Activated CD4-positive, alpha-beta T cell treated with anti-CD3 and anti-CD28 coated beads for 36 hours (primary cell): ENCODE measurements around the gene FADS2. TPM values are rescaled to one million over a fixed set of nuclear protein-coding genes. Genes with fewer than 3 reads are reported as not detected.

ENCODE experiments used
- ATAC-seq: fragments of 200-7000 bp; cut with Tn5 transposase; one replicate; pipeline ENCODE4 v1.10.0; 2021; ENCODE audit warnings: mild to moderate bottlenecking, moderate library complexity
- CTCF ChIA-PET: fragments of 350-600 bp; sonication (Branson Sonifier 250); formaldehyde crosslinking; loops from one replicate; lab custom pipeline; 2021; ENCODE audit warnings: antibody characterized with exemption; lab: Charles Lee
- POLR2A ChIA-PET: fragments of 350-600 bp; sonication (Branson Sonifier 250); formaldehyde crosslinking; loops from one replicate; lab custom pipeline; 2021; ENCODE audit warnings: antibody characterized with exemption, inconsistent platforms; lab: Charles Lee
- DNase-seq: peaks from one replicate; pipeline ENCODE4 v3.0.0-alpha.2; 2020
- H3K27ac Mint-ChIP-seq: one replicate; pipeline ENCODE4 v1.8.0; 2021; ENCODE audit warnings: mixed read lengths
- H3K27me3 Mint-ChIP-seq: one replicate; pipeline ENCODE4 v1.8.0; 2021; ENCODE audit warnings: mixed read lengths
- H3K36me3 Mint-ChIP-seq: one replicate; pipeline ENCODE4 v1.8.0; 2021; ENCODE audit warnings: low read depth, mixed read lengths
- H3K4me1 Mint-ChIP-seq: one replicate; pipeline ENCODE4 v1.8.0; 2021; ENCODE audit warnings: mixed read lengths
- H3K4me3 Mint-ChIP-seq: one replicate; pipeline ENCODE4 v1.8.0; 2021; ENCODE audit warnings: mild to moderate bottlenecking, moderate library complexity, mixed read lengths
- H3K9me3 Mint-ChIP-seq: one replicate; pipeline ENCODE4 v1.8.0; 2021; ENCODE audit warnings: low read depth, mixed read lengths
- intact Hi-C, 2 experiments: fragments of 100-400 bp; cut with DNase I in 1 of 2; cut with micrococcal nuclease in 1 of 2; formaldehyde crosslinking; loops; one replicate each; pipeline versions ENCODE4 v1.14.2 to v1.15.1; 2022 to 2024; cut with DNase I, micrococcal nuclease
- total RNA-seq, 2 experiments: library from RNA; stranded (reverse); gene quantifications; one replicate each; pipeline ENCODE4 v1.2.3, GENCODE V29; 2021

Gene FADS2
- total RNA-seq, 2 experiments from 2014 or later = 51.0 to 58.4 TPM

- ChIA-PET POLR2A (no interaction called here), CTCF (interaction anchor here (0.6 to 2.5 kb wide), 4 partner anchors 10 to 589 kb away, joined by 3 to 9 read pairs (median 6); no protein-coding TSS in a partner anchor)
- Mint-ChIP-seq H3K4me3 (no peak overlapping the region), H3K36me3 (no peaks in the 10 kb centered on the region), H3K4me1 (no peaks in the 10 kb centered on the region), H3K9me3 (no peaks in the 10 kb centered on the region), H3K27ac (no peak overlapping the region), H3K27me3 (no peaks in the 10 kb centered on the region)
- intact Hi-C loops = no loop called here
- DNase-seq = no peak
- no peak for ATAC-seq
These were observed 80.0 kb downstream of the FADS2 start for GRCh38 chr11:61907871-61908729.

- Mint-ChIP-seq H3K9me3 (no peaks in the 10 kb centered on the region), H3K27me3 (peaks cover 4% of the 10 kb centered on the region), H3K4me3 (no peak overlapping the region), H3K4me1 (no peaks in the 10 kb centered on the region), H3K27ac (no peak overlapping the region), H3K36me3 (no peaks in the 10 kb centered on the region)
- DNase-seq (no peak), ATAC-seq (no peak)
- POLR2A ChIA-PET = no interaction called here
- CTCF ChIA-PET = interaction anchor here (0.6 to 2.5 kb wide), 4 partner anchors 11 to 589 kb away, joined by 3 to 9 read pairs (median 6); no protein-coding TSS in a partner anchor
- intact Hi-C loops = no loop called here
These were observed 80.7 kb downstream of the FADS2 start for GRCh38 chr11:61908730-61909316.

DNA sequence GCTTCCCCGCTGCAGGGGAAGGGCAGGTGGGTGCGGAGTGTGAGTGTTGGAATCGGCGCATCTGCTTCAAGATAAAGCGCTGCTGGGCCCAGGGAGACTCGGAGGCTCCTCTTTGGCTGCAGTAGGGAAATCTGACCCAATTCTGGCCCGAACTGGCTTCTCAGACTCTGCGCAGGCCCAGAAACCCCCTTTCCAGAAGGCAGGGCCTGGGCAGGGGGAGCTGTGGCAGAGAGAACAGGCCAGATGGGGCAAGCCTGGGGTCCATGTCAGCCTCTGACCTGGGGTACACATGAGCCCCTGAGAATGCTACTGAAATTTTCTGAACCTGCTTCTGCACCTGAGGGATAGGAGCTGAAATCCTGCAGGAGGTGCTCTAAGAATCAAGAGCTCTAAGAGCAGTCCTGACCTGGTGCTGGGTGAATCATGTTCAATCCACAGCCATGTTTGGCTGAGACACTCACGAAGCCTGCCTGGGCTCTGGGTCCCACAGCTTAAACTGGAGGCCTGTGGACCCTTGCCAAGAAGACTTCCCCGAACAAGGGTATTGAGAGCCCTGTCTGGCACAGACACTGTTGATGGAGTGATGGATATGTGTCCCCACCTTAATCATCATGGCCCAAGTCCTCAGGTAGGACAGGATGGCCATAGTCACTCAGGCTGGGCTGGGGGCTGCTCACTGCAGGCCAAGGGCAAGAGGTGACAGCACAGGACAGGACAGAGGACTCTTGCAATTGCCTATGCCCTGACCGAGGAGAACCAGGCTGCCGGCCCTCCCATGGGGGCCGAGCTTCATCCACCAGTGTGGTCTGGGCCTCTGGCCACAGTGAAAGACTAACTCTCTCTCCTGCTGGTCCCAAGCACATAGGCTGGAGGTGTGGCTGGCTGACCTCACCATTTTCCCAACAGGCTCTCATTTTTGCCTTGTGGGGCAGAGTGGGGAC, 82.4 kb downstream of the FADS2 start:
- H3K36me3 Mint-ChIP-seq = no peaks in the 10 kb centered on the region
- no peak overlapping the region for H3K27ac Mint-ChIP-seq
- POLR2A ChIA-PET = no interaction called here
- intact Hi-C loops = no loop called here
- ATAC-seq (no peak), DNase-seq (no peak)
- no peaks in the 10 kb centered on the region for H3K4me1 Mint-ChIP-seq
- H3K4me3 Mint-ChIP-seq = no peak overlapping the region
- H3K27me3 Mint-ChIP-seq = peaks cover 14% of the 10 kb centered on the region
- CTCF ChIA-PET = interaction anchor here (0.6 kb wide), 1 partner anchor 10 kb away, joined by 5 read pairs; no protein-coding TSS in a partner anchor
- no peaks in the 10 kb centered on the region for H3K9me3 Mint-ChIP-seq

DNA sequence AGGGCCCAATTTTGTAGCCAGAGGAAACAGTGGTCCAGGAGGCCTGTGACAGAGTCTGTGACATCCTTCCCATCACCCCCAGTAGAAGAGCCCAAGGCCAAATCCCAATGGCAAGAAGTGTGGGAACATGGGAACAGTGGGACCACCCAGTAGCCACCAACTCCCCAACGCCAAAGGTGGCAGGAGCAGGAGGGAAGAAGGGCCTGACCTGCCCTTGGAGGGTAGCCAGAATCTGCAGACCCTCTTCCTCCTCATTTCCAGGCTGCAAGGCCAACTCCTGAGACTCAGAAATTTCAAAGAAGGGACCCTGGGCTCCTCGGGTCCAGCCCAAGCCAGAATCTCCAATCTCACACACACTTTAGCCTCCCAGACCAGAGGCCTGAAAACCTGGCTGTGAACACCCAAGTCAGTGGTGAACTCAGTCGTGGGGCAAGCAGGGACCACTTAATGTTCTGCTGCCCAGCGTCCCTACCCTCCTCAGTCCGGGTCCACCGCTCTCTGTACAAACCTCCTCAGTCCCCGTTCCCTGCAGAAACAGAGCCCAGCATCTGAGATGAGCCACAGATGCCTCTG, 83.1 kb downstream of the FADS2 start:
- POLR2A ChIA-PET = no interaction called here
- Mint-ChIP-seq H3K27me3 (peaks cover 16% of the 10 kb centered on the region), H3K9me3 (no peaks in the 10 kb centered on the region), H3K4me1 (no peaks in the 10 kb centered on the region), H3K36me3 (no peaks in the 10 kb centered on the region), H3K4me3 (no peak overlapping the region), H3K27ac (no peak overlapping the region)
- CTCF ChIA-PET = interaction anchor here (0.6 kb wide), 1 partner anchor 25 kb away, joined by 3 read pairs; no protein-coding TSS in a partner anchor
- ATAC-seq (no peak), DNase-seq (no peak)
- intact Hi-C loops = no loop called here

- ATAC-seq = no peak
- no peaks in the 10 kb centered on the region for H3K36me3 Mint-ChIP-seq
- H3K4me3 Mint-ChIP-seq = no peak overlapping the region
- H3K27ac Mint-ChIP-seq = no peak overlapping the region
- H3K9me3 Mint-ChIP-seq = no peaks in the 10 kb centered on the region
- DNase-seq = no peak
- ChIA-PET CTCF (interaction anchor here (0.6 kb wide), 1 partner anchor 25 kb away, joined by 3 read pairs; no protein-coding TSS in a partner anchor), POLR2A (no interaction called here)
- no peaks in the 10 kb centered on the region for H3K4me1 Mint-ChIP-seq
- H3K27me3 Mint-ChIP-seq = peaks cover 21% of the 10 kb centered on the region
- intact Hi-C loops = no loop called here
These were observed 83.8 kb downstream of the FADS2 start for GRCh38 chr11:61911701-61912529.

DNA sequence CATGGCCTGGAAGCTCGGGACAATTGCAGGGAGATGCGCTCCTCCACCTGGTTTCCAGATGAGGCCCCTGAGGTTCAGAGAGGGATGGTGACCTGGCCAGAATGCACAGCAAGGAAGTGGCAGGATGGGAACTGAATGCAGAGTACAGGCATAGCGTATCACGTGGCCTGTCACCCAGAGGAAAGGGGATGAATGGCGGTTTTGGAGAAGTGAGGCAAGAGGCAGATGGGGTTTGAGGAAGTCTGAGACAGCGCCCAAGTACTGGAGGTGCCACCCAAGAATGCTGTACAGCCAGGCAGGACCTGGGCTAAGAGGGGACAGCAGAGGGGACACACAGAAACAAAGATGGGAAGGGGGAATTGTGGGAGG, 84.4 kb downstream of the FADS2 start:
- intact Hi-C loops = no loop called here
- ChIA-PET POLR2A (no interaction called here), CTCF (no interaction called here)
- no peak overlapping the region for H3K4me3 Mint-ChIP-seq
- DNase-seq (no peak), ATAC-seq (no peak)
- H3K36me3 Mint-ChIP-seq = no peaks in the 10 kb centered on the region
- H3K9me3 Mint-ChIP-seq = no peaks in the 10 kb centered on the region
- no peak overlapping the region for H3K27ac Mint-ChIP-seq
- no peaks in the 10 kb centered on the region for H3K4me1 Mint-ChIP-seq
- H3K27me3 Mint-ChIP-seq = peaks cover 22% of the 10 kb centered on the region

DNA sequence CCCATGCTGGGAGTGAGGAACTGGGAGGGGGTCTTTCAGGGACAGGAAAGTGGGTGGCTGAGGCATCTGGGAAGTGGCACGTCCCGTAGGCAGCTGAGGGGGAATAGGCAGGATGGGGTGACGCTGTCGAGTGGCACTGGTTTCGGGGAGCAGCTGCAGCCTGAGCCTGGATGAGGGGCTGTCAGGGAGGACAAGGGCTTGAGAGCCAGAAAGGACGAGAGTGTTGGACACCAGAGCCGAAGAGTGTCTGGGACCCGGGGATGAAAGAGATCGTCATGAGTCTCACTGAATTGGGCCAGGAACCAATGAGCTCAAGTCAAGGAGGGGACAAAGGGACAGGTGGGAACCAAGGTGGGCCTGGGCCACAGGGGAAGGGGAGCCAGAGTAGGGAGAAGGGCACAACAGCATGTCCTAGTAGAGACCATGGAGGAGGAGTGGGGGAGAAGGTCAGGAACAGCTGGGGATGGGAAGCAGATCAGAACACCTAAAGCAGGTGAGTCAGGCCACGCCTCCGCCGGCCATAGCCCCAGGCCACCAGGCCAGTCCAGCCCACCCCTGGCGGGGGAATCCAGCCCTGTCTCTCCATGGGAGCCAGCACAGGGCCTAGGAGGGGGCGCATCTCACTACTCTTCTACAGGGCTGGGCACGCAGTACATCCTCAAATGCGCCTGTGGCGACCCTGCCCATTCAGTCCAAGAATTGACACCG, 85.0 kb downstream of the FADS2 start:
- H3K4me3 Mint-ChIP-seq = no peak overlapping the region
- CTCF ChIA-PET = interaction anchor here (0.5 to 4.0 kb wide), 3 partner anchors 13 to 169 kb away, joined by 3 to 23 read pairs (median 12); no protein-coding TSS in a partner anchor
- H3K27ac Mint-ChIP-seq = no peak overlapping the region
- no peaks in the 10 kb centered on the region for H3K9me3 Mint-ChIP-seq
- H3K27me3 Mint-ChIP-seq = peaks cover 28% of the 10 kb centered on the region
- ATAC-seq = no peak
- no peaks in the 10 kb centered on the region for H3K36me3 Mint-ChIP-seq
- DNase-seq = no peak
- POLR2A ChIA-PET = no interaction called here
- H3K4me1 Mint-ChIP-seq = peaks cover 4% of the 10 kb centered on the region
- intact Hi-C loops = no loop called here

DNA sequence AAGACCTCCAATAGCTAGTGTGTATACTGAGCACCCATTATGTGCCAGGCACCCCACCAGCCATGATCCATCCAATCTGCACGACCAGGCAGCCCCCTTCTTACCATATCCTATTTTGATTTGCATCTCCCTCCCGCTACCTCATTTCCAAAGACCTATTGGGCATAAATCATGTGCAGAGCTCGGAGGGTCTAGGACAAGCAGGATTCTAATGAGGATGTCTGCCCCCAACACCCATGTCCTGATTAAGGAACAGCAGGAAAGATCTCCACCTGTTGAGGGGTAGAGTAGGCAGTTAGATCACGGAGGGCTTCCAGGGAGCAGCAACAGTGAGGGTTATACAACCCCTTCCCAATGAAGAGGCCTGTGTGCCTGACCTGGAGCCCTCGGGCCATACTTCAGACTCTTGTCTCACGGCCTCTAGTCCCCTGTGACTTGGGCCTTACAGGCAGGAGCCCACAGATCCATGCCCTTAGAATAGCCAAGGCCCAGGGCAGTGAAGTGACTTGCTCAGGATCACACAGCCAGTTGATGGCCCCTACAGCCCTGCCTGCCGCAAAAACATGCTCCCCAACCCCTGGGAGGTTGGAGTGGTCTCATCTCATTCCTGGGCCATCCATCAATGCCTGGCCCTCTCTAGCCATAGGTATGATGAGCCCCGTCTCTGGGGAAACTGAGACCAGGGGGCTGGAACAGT, 85.7 kb downstream of the FADS2 start:
- Mint-ChIP-seq H3K4me3 (no peak overlapping the region), H3K27ac (no peak overlapping the region), H3K9me3 (no peaks in the 10 kb centered on the region), H3K27me3 (peaks cover 35% of the 10 kb centered on the region), H3K4me1 (peaks cover 4% of the 10 kb centered on the region), H3K36me3 (no peaks in the 10 kb centered on the region)
- CTCF ChIA-PET = interaction anchor here (0.5 to 4.0 kb wide), 3 partner anchors 14 to 168 kb away, joined by 3 to 23 read pairs (median 12); no protein-coding TSS in a partner anchor
- ATAC-seq = no peak
- DNase-seq = no peak
- intact Hi-C loops = no loop called here
- POLR2A ChIA-PET = interaction anchor here (0.6 kb wide), 1 partner anchor 75 kb away, joined by 3 read pairs; no protein-coding TSS in a partner anchor

- ChIA-PET POLR2A (interaction anchor here (0.6 kb wide), 2 partner anchors 74 to 212 kb away, joined by 3 to 4 read pairs; no protein-coding TSS in a partner anchor), CTCF (interaction anchor here (0.5 to 4.0 kb wide), 5 partner anchors 16 to 965 kb away, joined by 3 to 23 read pairs (median 5); no protein-coding TSS in a partner anchor)
- peaks cover 4% of the 10 kb centered on the region for H3K4me1 Mint-ChIP-seq
- H3K27ac Mint-ChIP-seq = no peak overlapping the region
- no peaks in the 10 kb centered on the region for H3K36me3 Mint-ChIP-seq
- ATAC-seq (no peak), DNase-seq (no peak)
- H3K4me3 Mint-ChIP-seq = no peak overlapping the region
- intact Hi-C loops = no loop called here
- no peaks in the 10 kb centered on the region for H3K9me3 Mint-ChIP-seq
- peaks cover 38% of the 10 kb centered on the region for H3K27me3 Mint-ChIP-seq
These were observed 86.5 kb downstream of the FADS2 start for GRCh38 chr11:61914471-61915171.
